ENCODE measurements around the gene KIAA1217. TPM values are rescaled to one million over a fixed set of nuclear protein-coding genes. Genes with fewer than 3 reads are reported as not detected.

The KIAA1217 gene
- total and polyA plus RNA-seq, 2 experiments from 2014 or later, result 13.3 to 23.1 TPM

GRCh38 chr10:24513155-24513554 is 304.2 kb downstream of the KIAA1217 start:
- Histone ChIP-seq H3K27me3 (no peaks in the 10 kb centered on the region), H3K4me1 (ENCODE audit: low read depth) (no peaks in the 10 kb centered on the region), H3K9me3 (ENCODE audit: low read depth) (no peaks in the 10 kb centered on the region), H3K4me3 (no peak overlapping the region), H3K27ac (no peak overlapping the region), H3K36me3 (peaks cover 4% of the 10 kb centered on the region)
- TF ChIP-seq CTCF (IDR thresholded peaks at IDR 0.05; ENCODE audit: low read depth, low read length), result peak; percentile 43
- DNase-seq (ENCODE audit: low read depth in 1 of 2, low spot score in 1 of 2), result peak in 1 of 2 donors; percentile 47

- H3K27ac ChIP-seq, result no peak overlapping the region
- no peaks in the 10 kb centered on the region for H3K9me3 ChIP-seq (ENCODE audit: low read depth)
- DNase-seq (ENCODE audit: low read depth in 1 of 2, low spot score in 1 of 2), result no peak
- H3K27me3 ChIP-seq, result no peaks in the 10 kb centered on the region
- TF ChIP-seq CTCF (IDR thresholded peaks at IDR 0.05; ENCODE audit: low read depth, low read length), result no peak
- H3K4me1 ChIP-seq (ENCODE audit: low read depth), result no peaks in the 10 kb centered on the region
- no peak overlapping the region for H3K4me3 ChIP-seq
- peaks cover 4% of the 10 kb centered on the region for H3K36me3 ChIP-seq
These were observed 306.5 kb downstream of the KIAA1217 start for GRCh38 chr10:24515481-24515880.

DNA sequence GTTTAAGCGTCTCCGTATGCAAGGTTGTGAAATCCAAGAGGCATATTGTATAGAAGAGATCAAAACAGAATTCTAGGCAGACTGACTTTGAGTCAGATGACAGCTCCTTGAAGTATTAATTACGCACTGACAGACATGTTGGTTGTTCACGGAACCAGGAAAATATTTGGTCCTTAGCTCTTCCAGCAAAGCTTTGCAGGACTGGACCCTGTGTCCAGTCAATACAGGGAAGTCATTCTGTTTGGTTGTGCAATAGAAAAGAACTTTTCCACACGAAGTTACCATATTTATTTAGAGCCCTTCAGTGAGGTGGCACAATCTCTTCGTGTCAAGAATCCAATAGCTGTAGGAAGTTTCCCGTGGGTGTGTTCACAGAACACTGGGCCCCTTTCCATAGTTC is 309.5 kb downstream of the KIAA1217 start:
- H3K4me3 ChIP-seq, result no peak overlapping the region
- no peaks in the 10 kb centered on the region for H3K27me3 ChIP-seq
- no peaks in the 10 kb centered on the region for H3K9me3 ChIP-seq (ENCODE audit: low read depth)
- H3K27ac ChIP-seq, result no peak overlapping the region
- H3K4me1 ChIP-seq (ENCODE audit: low read depth), result no peaks in the 10 kb centered on the region
- peaks cover 4% of the 10 kb centered on the region for H3K36me3 ChIP-seq
- no peak for TF ChIP-seq CTCF (IDR thresholded peaks at IDR 0.05; ENCODE audit: low read depth, low read length)
- DNase-seq (ENCODE audit: low read depth in 1 of 2, low spot score in 1 of 2), result no peak

GRCh38 chr10:24518981-24519597 is 310.2 kb downstream of the KIAA1217 start:
- Histone ChIP-seq H3K9me3 (ENCODE audit: low read depth) (no peaks in the 10 kb centered on the region), H3K4me3 (no peak overlapping the region), H3K4me1 (ENCODE audit: low read depth) (no peaks in the 10 kb centered on the region), H3K27me3 (no peaks in the 10 kb centered on the region), H3K36me3 (peaks cover 2% of the 10 kb centered on the region), H3K27ac (no peak overlapping the region)
- TF ChIP-seq CTCF (IDR thresholded peaks at IDR 0.05; ENCODE audit: low read depth, low read length), result peak; percentile 80
- DNase-seq (ENCODE audit: low read depth in 1 of 2, low spot score in 1 of 2), result peak; percentile 73 to 84

- H3K4me1 ChIP-seq (ENCODE audit: low read depth), result no peaks in the 10 kb centered on the region
- no peak for TF ChIP-seq CTCF (IDR thresholded peaks at IDR 0.05; ENCODE audit: low read depth, low read length)
- H3K9me3 ChIP-seq (ENCODE audit: low read depth), result no peaks in the 10 kb centered on the region
- H3K36me3 ChIP-seq, result peaks cover 3% of the 10 kb centered on the region
- no peak overlapping the region for H3K4me3 ChIP-seq
- no peak for DNase-seq (ENCODE audit: low read depth in 1 of 2, low spot score in 1 of 2)
- no peaks in the 10 kb centered on the region for H3K27me3 ChIP-seq
- no peak overlapping the region for H3K27ac ChIP-seq
These were observed 311.0 kb downstream of the KIAA1217 start for GRCh38 chr10:24519950-24520349.

All from cardiac muscle cell (in vitro differentiated cells and primary cell).